HG03521 (cell line): ENCODE results near the gene SPTY2D1.

ENCODE experiments used
- ATAC-seq: cut with Tn5 transposase; IDR thresholded peaks from one replicate; pipeline ENCODE4 v1.9.1; 2021; ENCODE audit warnings: mild to moderate bottlenecking, moderate library complexity; ENCODE audit not compliant: unreplicated experiment

The SPTY2D1 gene

DNA sequence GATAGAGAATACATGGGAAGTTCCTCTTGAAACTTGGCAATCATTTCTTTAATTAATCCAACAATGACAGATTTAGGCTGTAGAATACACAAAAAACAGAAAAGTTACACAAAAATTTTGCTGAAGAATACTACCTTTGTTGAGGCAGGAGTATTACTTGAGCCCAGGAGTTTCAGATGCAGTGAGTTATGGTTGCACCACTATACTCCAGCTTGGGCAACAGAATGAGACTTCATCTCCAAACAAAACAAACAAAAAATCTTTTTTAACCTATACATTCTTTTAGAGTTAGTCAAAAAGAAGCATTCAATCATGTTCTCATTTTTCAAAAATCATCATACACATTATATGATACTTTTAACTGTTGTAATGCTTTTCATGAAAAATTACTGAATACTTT is 67.7 kb downstream of the SPTY2D1 start:
- no peak for ATAC-seq

DNA sequence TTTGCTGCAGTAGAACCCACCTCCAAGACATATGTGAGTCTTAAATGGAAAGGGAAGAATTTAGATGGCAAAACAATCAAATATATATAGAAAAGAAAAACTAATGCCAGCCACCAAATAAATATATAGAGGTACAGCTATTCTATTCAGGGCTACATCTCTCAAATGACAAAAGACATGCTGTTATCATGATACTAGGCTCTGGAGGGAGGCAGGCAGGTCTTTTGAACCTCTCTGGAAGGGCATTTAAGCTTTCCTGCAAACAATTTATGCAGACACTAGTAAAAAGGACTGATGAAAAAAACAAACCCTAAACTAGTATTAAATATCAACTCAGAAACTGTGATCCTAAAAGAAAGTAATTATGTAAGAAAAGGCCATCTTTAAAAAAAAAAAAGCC is 70.0 kb downstream of the SPTY2D1 start:
- ATAC-seq: no peak

DNA sequence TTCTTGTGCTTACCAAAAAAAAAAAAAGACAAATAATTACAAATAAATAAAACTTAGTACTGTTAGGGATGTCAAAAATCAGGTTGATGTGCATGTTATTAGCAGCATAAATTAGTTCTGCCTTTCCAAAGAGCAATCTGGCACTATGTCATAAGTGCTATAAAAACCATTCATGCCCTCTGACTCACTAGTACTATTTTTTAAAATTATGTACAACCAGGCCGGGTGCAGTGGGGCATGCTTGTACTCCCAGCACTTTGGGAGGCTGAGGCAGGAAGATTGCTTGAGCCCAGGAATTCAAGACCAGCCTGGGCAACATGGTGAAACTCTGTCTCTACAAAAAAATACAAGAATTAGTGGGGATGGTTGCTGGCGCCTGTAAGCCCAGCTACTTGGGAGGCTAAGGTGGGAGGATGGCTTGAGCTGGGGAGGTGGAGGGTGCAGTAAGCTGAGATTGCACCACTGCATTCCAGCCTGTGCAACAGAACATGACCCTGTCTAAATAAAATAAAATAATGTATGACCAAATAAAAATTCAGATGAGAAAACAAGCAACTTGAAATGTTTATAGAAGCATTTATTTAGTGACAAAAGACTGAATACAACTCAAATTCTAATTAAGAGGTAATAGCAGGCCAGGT is 70.9 kb downstream of the SPTY2D1 start:
- no peak for ATAC-seq
